ENCODE measurements around the gene AMHR2.
"Not testable (repeated sequence)": the region's sequence is repeated elsewhere in the genome, so short reads cannot be mapped to it uniquely, and the experiment has no call there.

Gene AMHR2

DNA sequence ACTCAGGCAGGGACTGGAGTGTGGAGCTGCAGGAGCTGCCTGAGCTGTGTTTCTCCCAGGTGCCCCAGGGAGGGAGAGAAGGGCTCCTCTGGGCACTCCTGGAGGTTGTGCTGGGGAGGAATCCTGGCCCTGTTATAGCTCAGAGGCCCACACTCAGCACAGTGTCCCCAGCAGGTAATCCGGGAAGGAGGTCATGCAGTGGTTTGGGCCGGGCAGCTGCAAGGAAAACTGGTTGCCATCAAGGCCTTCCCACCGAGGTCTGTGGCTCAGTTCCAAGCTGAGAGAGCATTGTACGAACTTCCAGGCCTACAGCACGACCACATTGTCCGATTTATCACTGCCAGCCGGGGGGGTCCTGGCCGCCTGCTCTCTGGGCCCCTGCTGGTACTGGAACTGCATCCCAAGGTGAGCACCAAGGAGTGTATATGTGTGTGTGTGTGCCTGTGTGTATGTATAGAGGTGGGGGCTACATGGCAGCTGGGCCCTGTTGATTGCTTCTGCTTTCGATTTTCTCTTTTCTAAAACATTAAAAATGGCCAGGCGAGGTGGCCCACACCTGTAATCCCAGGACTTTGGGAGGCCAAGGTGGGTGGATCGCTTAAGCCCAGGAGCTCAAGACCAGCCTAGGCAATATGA, 2.0 kb downstream of the AMHR2 start:
- DNase-seq (ENCODE audit: low read depth) = no peak
- in situ Hi-C loops (cut with HindIII; ENCODE audit: low sequenced_read_pairs) = no loop called here
- no peak overlapping the region for H3K4me3 ChIP-seq (ENCODE audit: low read depth, low read length)
- TF ChIP-seq, protein P1, sequence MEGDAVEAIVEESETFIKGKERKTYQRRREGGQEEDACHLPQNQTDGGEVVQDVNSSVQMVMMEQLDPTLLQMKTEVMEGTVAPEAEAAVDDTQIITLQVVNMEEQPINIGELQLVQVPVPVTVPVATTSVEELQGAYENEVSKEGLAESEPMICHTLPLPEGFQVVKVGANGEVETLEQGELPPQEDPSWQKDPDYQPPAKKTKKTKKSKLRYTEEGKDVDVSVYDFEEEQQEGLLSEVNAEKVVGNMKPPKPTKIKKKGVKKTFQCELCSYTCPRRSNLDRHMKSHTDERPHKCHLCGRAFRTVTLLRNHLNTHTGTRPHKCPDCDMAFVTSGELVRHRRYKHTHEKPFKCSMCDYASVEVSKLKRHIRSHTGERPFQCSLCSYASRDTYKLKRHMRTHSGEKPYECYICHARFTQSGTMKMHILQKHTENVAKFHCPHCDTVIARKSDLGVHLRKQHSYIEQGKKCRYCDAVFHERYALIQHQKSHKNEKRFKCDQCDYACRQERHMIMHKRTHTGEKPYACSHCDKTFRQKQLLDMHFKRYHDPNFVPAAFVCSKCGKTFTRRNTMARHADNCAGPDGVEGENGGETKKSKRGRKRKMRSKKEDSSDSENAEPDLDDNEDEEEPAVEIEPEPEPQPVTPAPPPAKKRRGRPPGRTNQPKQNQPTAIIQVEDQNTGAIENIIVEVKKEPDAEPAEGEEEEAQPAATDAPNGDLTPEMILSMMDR (IDR thresholded peaks at IDR 0.05; ENCODE audit: low read depth, low read length, missing control alignments) = no peak

DNA sequence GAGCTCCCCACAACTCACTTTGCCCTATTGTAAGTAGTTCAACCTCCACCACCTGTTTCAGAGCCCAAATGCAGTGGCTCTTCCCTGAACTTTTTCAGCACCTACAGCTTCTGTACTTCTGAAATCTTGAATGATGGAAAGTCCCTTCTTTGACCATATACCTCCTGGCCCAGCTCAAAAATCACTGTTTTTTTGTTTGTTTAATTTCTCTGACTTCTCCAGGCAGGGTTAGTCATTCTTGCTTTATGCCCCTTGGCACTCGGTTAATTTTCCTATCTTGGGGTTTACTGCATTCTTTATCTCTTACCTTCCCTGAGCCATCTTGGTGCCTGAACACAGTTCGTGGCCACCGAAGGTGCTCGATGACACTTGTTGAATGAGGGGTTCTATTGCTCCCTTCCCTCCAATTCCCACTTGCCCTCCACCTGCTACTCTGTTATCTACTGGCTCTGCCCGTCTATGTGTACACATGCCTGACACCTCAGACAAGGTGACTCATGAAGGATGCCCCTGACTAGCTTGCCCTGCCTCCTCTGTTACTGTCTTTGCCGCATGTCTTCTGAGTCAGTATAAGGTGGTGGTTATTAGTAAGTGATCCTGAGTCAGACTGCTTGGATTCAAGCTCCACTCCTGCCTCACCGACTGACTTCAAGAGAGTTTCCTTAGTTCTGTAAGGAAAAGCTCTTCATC, 4.4 kb downstream of the AMHR2 start:
- no peak overlapping the region for H3K4me3 ChIP-seq (ENCODE audit: low read depth, low read length)
- TF ChIP-seq, protein P1 (IDR thresholded peaks at IDR 0.05; ENCODE audit: low read depth, low read length, missing control alignments) = no peak
- DNase-seq (ENCODE audit: low read depth) = no peak
- in situ Hi-C loops (cut with HindIII; ENCODE audit: low sequenced_read_pairs) = no loop called here

DNA sequence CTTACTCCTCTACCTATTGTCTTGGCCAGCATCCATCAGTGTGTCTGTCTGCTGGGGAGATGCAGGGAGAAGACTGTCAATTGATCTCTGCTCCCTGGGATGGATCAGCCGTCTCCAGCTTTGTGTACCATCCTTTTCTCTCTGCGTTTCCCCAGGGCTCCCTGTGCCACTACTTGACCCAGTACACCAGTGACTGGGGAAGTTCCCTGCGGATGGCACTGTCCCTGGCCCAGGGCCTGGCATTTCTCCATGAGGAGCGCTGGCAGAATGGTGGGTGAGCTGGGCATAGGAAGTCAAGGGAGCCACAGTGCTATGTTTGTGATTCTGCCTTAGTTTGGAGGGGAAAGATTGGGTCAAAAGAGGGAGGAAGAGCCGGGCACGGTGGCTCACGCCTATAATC, 5.1 kb downstream of the AMHR2 start:
- H3K4me3 ChIP-seq (ENCODE audit: low read depth, low read length) = no peak overlapping the region
- TF ChIP-seq, protein P1 (IDR thresholded peaks at IDR 0.05; ENCODE audit: low read depth, low read length, missing control alignments) = no peak
- no peak for DNase-seq (ENCODE audit: low read depth)
- in situ Hi-C loops (cut with HindIII; ENCODE audit: low sequenced_read_pairs) = no loop called here

DNA sequence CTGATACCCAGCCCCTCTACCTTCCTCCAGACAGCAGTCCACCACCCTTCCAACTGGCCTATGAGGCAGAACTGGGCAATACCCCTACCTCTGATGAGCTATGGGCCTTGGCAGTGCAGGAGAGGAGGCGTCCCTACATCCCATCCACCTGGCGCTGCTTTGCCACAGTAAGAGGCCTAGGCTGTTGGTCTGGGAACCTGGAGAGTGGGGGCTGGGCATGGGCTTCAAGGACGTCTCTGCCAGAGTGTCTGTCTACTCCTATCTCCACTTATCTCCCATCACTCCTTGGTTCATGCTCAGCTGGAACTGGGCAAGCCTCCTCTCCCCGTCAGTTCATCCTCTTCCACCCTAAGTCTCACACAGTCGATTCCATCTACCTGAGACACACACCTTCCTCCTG, 6.5 kb downstream of the AMHR2 start:
- TF ChIP-seq, protein P1 (IDR thresholded peaks at IDR 0.05; ENCODE audit: low read depth, low read length, missing control alignments) = no peak
- in situ Hi-C loops (cut with HindIII; ENCODE audit: low sequenced_read_pairs) = no loop called here
- DNase-seq (ENCODE audit: low read depth) = no peak
- H3K4me3 ChIP-seq (ENCODE audit: low read depth, low read length) = no peak overlapping the region

DNA sequence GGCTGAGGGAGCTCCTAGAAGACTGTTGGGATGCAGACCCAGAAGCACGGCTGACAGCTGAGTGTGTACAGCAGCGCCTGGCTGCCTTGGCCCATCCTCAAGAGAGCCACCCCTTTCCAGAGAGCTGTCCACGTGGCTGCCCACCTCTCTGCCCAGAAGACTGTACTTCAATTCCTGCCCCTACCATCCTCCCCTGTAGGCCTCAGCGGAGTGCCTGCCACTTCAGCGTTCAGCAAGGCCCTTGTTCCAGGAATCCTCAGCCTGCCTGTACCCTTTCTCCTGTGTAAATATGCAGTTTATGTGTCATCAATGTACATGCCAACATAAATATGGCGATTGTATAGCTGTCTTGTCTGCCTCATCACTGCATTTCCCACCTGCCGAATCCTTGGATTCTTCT, 7.5 kb downstream of the AMHR2 start:
- H3K4me3 ChIP-seq (ENCODE audit: low read depth, low read length) = no peak overlapping the region
- in situ Hi-C loops (cut with HindIII; ENCODE audit: low sequenced_read_pairs) = no loop called here
- TF ChIP-seq, protein P1 (IDR thresholded peaks at IDR 0.05; ENCODE audit: low read depth, low read length, missing control alignments) = no peak
- DNase-seq (ENCODE audit: low read depth) = no peak

DNA sequence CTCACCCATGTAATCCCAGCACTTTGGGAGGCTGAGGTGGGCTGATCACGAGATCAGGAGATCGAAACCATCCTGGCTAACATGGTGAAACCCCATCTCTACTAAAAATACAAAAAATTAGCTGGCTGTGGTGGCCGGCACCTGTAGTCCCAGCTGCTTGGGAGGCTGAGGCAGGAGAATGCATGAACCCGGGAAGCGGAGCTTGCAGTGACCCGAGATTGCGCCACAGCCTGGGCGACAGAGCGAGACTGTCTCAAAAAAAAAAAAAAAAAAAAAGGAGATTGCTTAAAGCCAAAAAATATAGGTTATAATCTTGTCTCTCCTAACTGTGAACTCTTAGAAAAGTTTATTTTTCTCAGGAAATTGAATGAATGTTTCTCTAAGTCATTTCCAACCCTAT, 11.7 kb downstream of the AMHR2 start:
- H3K4me3 ChIP-seq (ENCODE audit: low read depth, low read length); in situ Hi-C loops (cut with HindIII; ENCODE audit: low sequenced_read_pairs); DNase-seq (ENCODE audit: low read depth): not testable (repeated sequence)

DNA sequence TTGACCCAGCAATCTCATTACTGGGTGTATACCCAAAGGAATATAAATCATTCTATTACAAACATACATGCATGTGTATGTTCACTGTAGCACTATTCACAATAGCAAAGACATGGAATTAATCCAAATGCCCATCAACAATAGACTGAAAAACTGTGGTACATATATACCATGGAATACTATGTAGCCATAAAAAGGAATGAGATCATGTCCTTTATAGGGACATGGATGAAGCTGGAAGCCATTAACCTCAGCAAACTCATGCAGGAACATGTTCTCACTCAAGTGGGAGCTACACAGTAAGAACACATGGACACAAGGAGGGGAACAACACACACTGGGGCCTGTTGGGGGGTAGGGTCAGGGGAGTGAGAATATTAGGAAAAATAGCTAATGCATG, 15.9 kb downstream of the AMHR2 start:
- in situ Hi-C loops (cut with HindIII; ENCODE audit: low sequenced_read_pairs); DNase-seq (ENCODE audit: low read depth); H3K4me3 ChIP-seq (ENCODE audit: low read depth, low read length): not testable (repeated sequence)
